ENCODE results near the gene TBC1D5. TPM values are rescaled to one million over a fixed set of nuclear protein-coding genes. Genes with fewer than 3 reads are reported as not detected.
"Not testable (repeated sequence)": the region's sequence is repeated elsewhere in the genome, so short reads cannot be mapped to it uniquely, and the experiment has no call there.

The TBC1D5 gene
- total RNA-seq, 1 donor from 2014 or later, result 106 TPM

GRCh38 chr3:17714473-17714872, 28.0 kb downstream of the TBC1D5 start:
- intact Hi-C loops (cut with micrococcal nuclease), result no loop called here
- ATAC-seq (ENCODE audit: low read depth) (no peak), DNase-seq (no peak)
- no peaks in the 10 kb centered on the region for H3K27me3 Mint-ChIP-seq
- H3K27ac Mint-ChIP-seq, result no peak overlapping the region
- peaks cover 56% of the 10 kb centered on the region for H3K36me3 Mint-ChIP-seq (ENCODE audit: low read depth)
- peaks cover 18% of the 10 kb centered on the region for H3K9me3 Mint-ChIP-seq
- H3K4me1 Mint-ChIP-seq, result peaks cover 19% of the 10 kb centered on the region
- ChIA-PET POLR2A (no interaction called here), CTCF (no interaction called here)
- no peak for TF ChIP-seq CTCF (IDR thresholded peaks at IDR 0.05)
- H3K4me3 Mint-ChIP-seq, result no peak overlapping the region

GRCh38 chr3:17709236-17709810, 33.1 kb downstream of the TBC1D5 start:
- TF ChIP-seq CTCF (IDR thresholded peaks at IDR 0.05), result no peak
- peaks cover 9% of the 10 kb centered on the region for H3K9me3 Mint-ChIP-seq
- H3K27ac Mint-ChIP-seq, result no peak overlapping the region
- no peaks in the 10 kb centered on the region for H3K27me3 Mint-ChIP-seq
- ATAC-seq (ENCODE audit: low read depth) (no peak), DNase-seq (no peak)
- no peak overlapping the region for H3K4me3 Mint-ChIP-seq
- POLR2A ChIA-PET, result no interaction called here
- peaks cover 22% of the 10 kb centered on the region for H3K4me1 Mint-ChIP-seq
- CTCF ChIA-PET, result no interaction called here
- H3K36me3 Mint-ChIP-seq (ENCODE audit: low read depth), result peaks cover 30% of the 10 kb centered on the region
- intact Hi-C loops (cut with micrococcal nuclease), result no loop called here

- Mint-ChIP-seq H3K36me3 (ENCODE audit: low read depth) (peaks cover 21% of the 10 kb centered on the region), H3K9me3 (peaks cover 5% of the 10 kb centered on the region), H3K27me3 (no peaks in the 10 kb centered on the region), H3K4me1 (peaks cover 22% of the 10 kb centered on the region), H3K27ac (no peak overlapping the region), H3K4me3 (no peak overlapping the region)
- ATAC-seq (ENCODE audit: low read depth) (no peak), DNase-seq (no peak)
- CTCF ChIA-PET, result no interaction called here
- intact Hi-C loops (cut with micrococcal nuclease), result no loop called here
- no peak for TF ChIP-seq CTCF (IDR thresholded peaks at IDR 0.05)
- POLR2A ChIA-PET, result no interaction called here
Measured at GRCh38 chr3:17707813-17708543, 34.5 kb downstream of the TBC1D5 start.

GRCh38 chr3:17705991-17706390, 36.4 kb downstream of the TBC1D5 start:
- intact Hi-C loops (cut with micrococcal nuclease); H3K9me3 Mint-ChIP-seq; ATAC-seq (ENCODE audit: low read depth); POLR2A ChIA-PET; H3K27me3 Mint-ChIP-seq; CTCF ChIA-PET; DNase-seq; H3K4me3 Mint-ChIP-seq; H3K27ac Mint-ChIP-seq: not testable (repeated sequence)
- peaks cover 18% of the 10 kb centered on the region for H3K4me1 Mint-ChIP-seq
- H3K36me3 Mint-ChIP-seq (ENCODE audit: low read depth), result peaks cover 14% of the 10 kb centered on the region

- Mint-ChIP-seq H3K4me1 (peaks cover 30% of the 10 kb centered on the region), H3K36me3 (ENCODE audit: low read depth) (peaks cover 16% of the 10 kb centered on the region)
- ATAC-seq (ENCODE audit: low read depth); H3K27ac Mint-ChIP-seq; DNase-seq; POLR2A ChIA-PET; H3K4me3 Mint-ChIP-seq; H3K9me3 Mint-ChIP-seq; intact Hi-C loops (cut with micrococcal nuclease); H3K27me3 Mint-ChIP-seq; CTCF ChIA-PET: not testable (repeated sequence)
Measured at GRCh38 chr3:17699815-17700214, 42.6 kb downstream of the TBC1D5 start.

- CTCF ChIA-PET; H3K4me3 Mint-ChIP-seq; H3K27ac Mint-ChIP-seq; ATAC-seq (ENCODE audit: low read depth); H3K27me3 Mint-ChIP-seq; DNase-seq; intact Hi-C loops (cut with micrococcal nuclease); H3K9me3 Mint-ChIP-seq; POLR2A ChIA-PET: not testable (repeated sequence)
- H3K36me3 Mint-ChIP-seq (ENCODE audit: low read depth), result peaks cover 18% of the 10 kb centered on the region
- peaks cover 38% of the 10 kb centered on the region for H3K4me1 Mint-ChIP-seq
Measured at GRCh38 chr3:17695665-17696064, 46.8 kb downstream of the TBC1D5 start.

GRCh38 chr3:17693670-17693999, 48.8 kb downstream of the TBC1D5 start:
- H3K27me3 Mint-ChIP-seq; H3K9me3 Mint-ChIP-seq; DNase-seq; ATAC-seq (ENCODE audit: low read depth); intact Hi-C loops (cut with micrococcal nuclease); H3K4me3 Mint-ChIP-seq; H3K27ac Mint-ChIP-seq: not testable (repeated sequence)
- POLR2A ChIA-PET, result interaction anchor here (0.6 kb wide), 1 partner anchor 450 kb away, joined by 4 read pairs; no protein-coding TSS in a partner anchor
- CTCF ChIA-PET, result interaction anchor here (1.6 kb wide), 1 partner anchor 148 kb away, joined by 5 read pairs; no protein-coding TSS in a partner anchor
- Mint-ChIP-seq H3K36me3 (ENCODE audit: low read depth) (peaks cover 12% of the 10 kb centered on the region), H3K4me1 (peaks cover 41% of the 10 kb centered on the region)

GRCh38 chr3:17692846-17693669, 49.4 kb downstream of the TBC1D5 start:
- H3K9me3 Mint-ChIP-seq; intact Hi-C loops (cut with micrococcal nuclease); H3K4me3 Mint-ChIP-seq; H3K27me3 Mint-ChIP-seq; DNase-seq; H3K27ac Mint-ChIP-seq; ATAC-seq (ENCODE audit: low read depth): not testable (repeated sequence)
- POLR2A ChIA-PET, result interaction anchor here (0.6 kb wide), 1 partner anchor 450 kb away, joined by 4 read pairs; no protein-coding TSS in a partner anchor
- H3K36me3 Mint-ChIP-seq (ENCODE audit: low read depth), result peaks cover 12% of the 10 kb centered on the region
- CTCF ChIA-PET, result interaction anchor here (1.6 kb wide), 1 partner anchor 148 kb away, joined by 5 read pairs; no protein-coding TSS in a partner anchor
- peaks cover 45% of the 10 kb centered on the region for H3K4me1 Mint-ChIP-seq

Data from activated B cell treated with CpG ODN at 0.5 μM for 24 hours (primary cell).